A673 (cell line): Measurements from ENCODE around the gene FIBP. TPM values are rescaled to one million over a fixed set of nuclear protein-coding genes. Genes with fewer than 3 reads are reported as not detected.
A peak's percentile ranks its signal among the peaks of the same experiment; 100 is the strongest.

Source experiments
- BruUV-seq: library from RNA; stranded (reverse); fragments of 400-500 nt; replicated peaks from 2 replicates; lab custom pipeline; 2021; lab: Mats Ljungman, UMichigan
- CTCF ChIA-PET: fragments of 300-600 bp; sonication (Branson Sonifier 250); formaldehyde crosslinking; loops from one replicate; lab custom pipeline; 2022; ENCODE audit warnings: antibody characterized with exemption; lab: Charles Lee
- POLR2A ChIA-PET: fragments of 300-600 bp; sonication (Branson Sonifier 250); formaldehyde crosslinking; loops from one replicate; lab custom pipeline; 2022; ENCODE audit warnings: antibody characterized with exemption; ENCODE audit not compliant: low non-redundant PET; lab: Charles Lee
- DNase-seq: peaks from one replicate; pipeline ENCODE4 v3.0.0-alpha.2; 2015; ENCODE audit warnings: low spot score
- H3K27ac ChIP-seq: fragments of 200-600 bp; sonication (generic); 2 replicates; pipeline ENCODE4 v1.5.1; 2016; ENCODE audit warnings: mixed run types, low read depth, mild to moderate bottlenecking, mixed read lengths, antibody characterized with exemption, low read length; ENCODE audit not compliant: poor library complexity, severe bottlenecking
- H3K27me3 ChIP-seq: fragments of 200-600 bp; sonication (generic); replicated peaks from 2 replicates; pipeline ENCODE4 v1.6.1; 2017; ENCODE audit warnings: mixed run types, low read depth, mild to moderate bottlenecking, mixed read lengths, antibody characterized with exemption, low read length; ENCODE audit not compliant: insufficient read depth, poor library complexity
- H3K36me3 ChIP-seq: fragments of 200-600 bp; sonication (generic); 2 replicates; pipeline ENCODE4 v1.6.1; 2016; ENCODE audit warnings: mixed run types, mild to moderate bottlenecking, mixed read lengths, antibody characterized with exemption, low read length; ENCODE audit not compliant: insufficient read depth, poor library complexity, severe bottlenecking
- H3K4me1 ChIP-seq: fragments of 200-600 bp; sonication (generic); 2 replicates; pipeline ENCODE4 v1.6.1; 2017; ENCODE audit warnings: mixed run types, mild to moderate bottlenecking, mixed read lengths, antibody characterized with exemption, low read length; ENCODE audit not compliant: insufficient read depth, poor library complexity, severe bottlenecking
- H3K4me3 ChIP-seq: fragments of 200-600 bp; sonication (generic); 2 replicates; pipeline ENCODE4 v1.5.1; 2016; ENCODE audit warnings: low read depth, mixed run types, mild to moderate bottlenecking, mixed read lengths, low read length; ENCODE audit not compliant: poor library complexity, severe bottlenecking
- H3K9me3 ChIP-seq: fragments of 200-600 bp; sonication (generic); 2 replicates; pipeline ENCODE4 v1.6.1; 2016; ENCODE audit warnings: mixed run types, low read depth, mild to moderate bottlenecking, mixed read lengths, antibody characterized with exemption, low read length; ENCODE audit not compliant: poor library complexity, severe bottlenecking
- EZH2 ChIP-seq: fragments of 200-600 bp; sonication (generic); IDR thresholded peaks from 2 replicates; pipeline ENCODE4 v1.6.1; 2017; ENCODE audit warnings: borderline replicate concordance, low read depth, mild to moderate bottlenecking, mixed read lengths, antibody characterized with exemption, low read length; ENCODE audit not compliant: poor library complexity, severe bottlenecking
- intact Hi-C: fragments of 100-400 bp; cut with micrococcal nuclease; formaldehyde crosslinking; loops from one replicate; pipeline ENCODE4 v1.10.0; 2022; ENCODE audit not compliant: unreplicated experiment
- total RNA-seq: library from RNA; stranded (reverse); gene quantifications from 2 replicates; pipeline ENCODE4 v1.2.3, GENCODE V29; 2021
- TF ChIP-seq, protein P1 (sequence below): fragments of 300-800, 200-600 bp; sonication (generic); conservative IDR thresholded peaks from 2 replicates; pipeline ENCODE4 v1.5.1; 2017; ENCODE audit warnings: low read depth, mild to moderate bottlenecking, antibody characterized with exemption, low read length, moderate library complexity, mixed read lengths

Gene FIBP
- total RNA-seq, 1 experiment from 2014 or later, result 98.5 TPM

DNA sequence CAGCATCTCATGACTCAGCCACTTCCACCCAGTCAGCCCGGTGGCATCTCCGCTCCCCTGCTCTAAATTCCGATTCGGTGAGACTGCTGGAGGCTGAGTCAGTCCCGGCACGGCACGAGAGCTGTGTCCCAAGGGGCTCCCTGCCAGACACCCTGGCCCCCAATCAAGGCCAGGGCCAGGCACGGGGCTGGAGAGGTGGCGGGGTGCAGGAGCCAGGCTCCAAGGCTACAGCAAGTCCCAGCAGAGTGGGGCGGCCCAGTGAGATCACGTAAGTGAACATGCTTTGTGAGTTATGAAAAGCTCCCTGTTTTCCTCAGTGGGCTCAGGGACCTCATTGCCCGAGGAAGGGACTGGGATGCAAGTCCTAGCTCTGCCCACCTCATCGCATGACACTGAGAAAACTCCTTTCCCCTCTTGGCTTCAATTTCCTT lies 27.6 kb upstream of the FIBP start:
- Histone ChIP-seq H3K4me1 (peaks cover 45% of the 10 kb centered on the region), H3K27me3 (no peaks in the 10 kb centered on the region), H3K36me3 (no peaks in the 10 kb centered on the region), H3K9me3 (no peaks in the 10 kb centered on the region), H3K27ac (peak overlapping the region; percentile 64), H3K4me3 (no peak overlapping the region)
- no TSS peak for BruUV-seq
- CTCF ChIA-PET, result interaction anchor here (0.6 to 2.5 kb wide), 3 partner anchors 27 to 528 kb away, joined by 4 to 22 read pairs (median 5); partner anchors contain the start of gene FIBP
- POLR2A ChIA-PET, result interaction anchor here (0.6 kb wide), 1 partner anchor 18 kb away, joined by 7 read pairs; no protein-coding TSS in a partner anchor
- no peak for TF ChIP-seq EZH2
- TF ChIP-seq, protein P1, sequence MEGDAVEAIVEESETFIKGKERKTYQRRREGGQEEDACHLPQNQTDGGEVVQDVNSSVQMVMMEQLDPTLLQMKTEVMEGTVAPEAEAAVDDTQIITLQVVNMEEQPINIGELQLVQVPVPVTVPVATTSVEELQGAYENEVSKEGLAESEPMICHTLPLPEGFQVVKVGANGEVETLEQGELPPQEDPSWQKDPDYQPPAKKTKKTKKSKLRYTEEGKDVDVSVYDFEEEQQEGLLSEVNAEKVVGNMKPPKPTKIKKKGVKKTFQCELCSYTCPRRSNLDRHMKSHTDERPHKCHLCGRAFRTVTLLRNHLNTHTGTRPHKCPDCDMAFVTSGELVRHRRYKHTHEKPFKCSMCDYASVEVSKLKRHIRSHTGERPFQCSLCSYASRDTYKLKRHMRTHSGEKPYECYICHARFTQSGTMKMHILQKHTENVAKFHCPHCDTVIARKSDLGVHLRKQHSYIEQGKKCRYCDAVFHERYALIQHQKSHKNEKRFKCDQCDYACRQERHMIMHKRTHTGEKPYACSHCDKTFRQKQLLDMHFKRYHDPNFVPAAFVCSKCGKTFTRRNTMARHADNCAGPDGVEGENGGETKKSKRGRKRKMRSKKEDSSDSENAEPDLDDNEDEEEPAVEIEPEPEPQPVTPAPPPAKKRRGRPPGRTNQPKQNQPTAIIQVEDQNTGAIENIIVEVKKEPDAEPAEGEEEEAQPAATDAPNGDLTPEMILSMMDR, result no peak
- peak; percentile 91 for DNase-seq
- intact Hi-C loops, result no loop called here

DNA sequence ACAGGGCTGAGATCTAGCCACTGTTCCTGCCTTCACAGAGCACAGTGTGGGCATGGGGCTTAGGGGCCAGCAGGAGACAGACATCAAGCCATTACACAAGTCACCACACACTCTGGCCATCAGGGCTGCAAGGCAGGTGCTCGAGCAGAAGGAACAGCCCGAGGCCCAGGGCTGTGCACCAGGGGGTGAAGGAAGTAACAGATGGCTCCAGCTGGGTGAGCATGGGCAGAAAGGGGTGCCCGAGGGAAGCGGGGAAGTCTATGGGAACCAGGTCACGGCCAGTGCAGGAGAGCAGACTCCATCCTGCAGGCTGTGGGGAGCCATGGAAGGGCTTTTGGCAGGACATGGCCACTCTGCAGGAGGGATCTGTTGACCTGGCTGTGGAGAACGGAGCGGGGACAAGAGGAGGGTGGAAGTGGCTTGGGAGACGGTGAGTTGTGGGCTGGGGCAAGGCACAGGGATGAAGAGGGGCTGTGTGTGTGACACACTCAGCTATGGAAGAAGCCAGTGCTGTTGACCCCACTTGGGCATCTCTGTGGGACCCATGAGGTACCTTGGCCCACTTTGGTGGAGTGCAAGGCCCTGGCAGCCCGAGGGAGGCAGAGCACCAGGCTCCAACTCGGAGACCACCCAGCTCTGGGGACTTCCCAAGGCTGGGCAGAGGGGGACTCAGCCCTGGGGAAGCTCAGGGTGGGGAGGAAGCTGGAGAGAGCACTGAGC lies 27.0 kb upstream of the FIBP start:
- intact Hi-C loops, result no loop called here
- CTCF ChIA-PET, result interaction anchor here (1.3 to 2.5 kb wide), 2 partner anchors 26 to 135 kb away, joined by 4 to 22 read pairs; partner anchors contain the start of gene FIBP
- Histone ChIP-seq H3K4me3 (no peak overlapping the region), H3K27me3 (no peaks in the 10 kb centered on the region), H3K4me1 (peaks cover 45% of the 10 kb centered on the region), H3K9me3 (no peaks in the 10 kb centered on the region), H3K36me3 (no peaks in the 10 kb centered on the region), H3K27ac (peak overlapping the region; percentile 64)
- TF ChIP-seq, protein P1, result no peak
- TF ChIP-seq EZH2, result no peak
- POLR2A ChIA-PET, result no interaction called here
- BruUV-seq, result no TSS peak
- no peak for DNase-seq

DNA sequence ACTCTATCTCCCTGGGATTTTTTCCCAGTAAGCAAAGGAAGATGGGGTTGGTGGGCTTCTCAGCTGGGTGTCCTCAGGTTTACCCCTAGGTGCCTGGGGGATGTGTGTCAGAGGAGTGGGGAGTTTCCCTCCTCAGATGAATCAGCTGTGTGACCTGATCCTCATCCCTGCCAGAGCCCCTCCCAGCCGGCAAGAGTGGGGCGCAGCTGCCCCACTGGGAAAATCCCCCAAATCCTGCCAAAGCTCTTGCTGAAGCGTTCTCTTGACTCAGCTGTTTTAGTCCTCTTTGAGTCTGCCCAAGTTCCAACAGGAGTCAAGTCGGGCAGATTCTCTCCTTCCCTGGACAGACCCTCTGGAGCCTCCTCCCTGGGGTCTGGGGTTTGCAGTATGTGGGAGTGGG lies 24.6 kb upstream of the FIBP start:
- BruUV-seq, result no TSS peak
- H3K4me3 ChIP-seq, result no peak overlapping the region
- ChIA-PET POLR2A (no interaction called here), CTCF (interaction anchor here (2.9 kb wide), 1 partner anchor 25 kb away, joined by 31 read pairs; the partner anchor contains the start of gene FIBP)
- peaks cover 42% of the 10 kb centered on the region for H3K4me1 ChIP-seq
- intact Hi-C loops, result no loop called here
- H3K27me3 ChIP-seq, result no peaks in the 10 kb centered on the region
- no peaks in the 10 kb centered on the region for H3K36me3 ChIP-seq
- H3K27ac ChIP-seq, result no peak overlapping the region
- TF ChIP-seq, protein P1, result no peak
- TF ChIP-seq EZH2, result no peak
- no peak for DNase-seq
- H3K9me3 ChIP-seq, result no peaks in the 10 kb centered on the region
